ENCODE results near the gene TRPV3.

TRPV3 gene

GRCh38 chr17:3596804-3597464 lies 39.3 kb upstream of the TRPV3 start:
- DNase-seq (ENCODE audit: low read depth), result no peak
- no peak overlapping the region for H3K4me3 ChIP-seq (ENCODE audit: low read length)
- TF ChIP-seq CTCF (IDR thresholded peaks at IDR 0.05; ENCODE audit: insufficient read depth, low read depth, low read length, missing control alignments), result no peak

GRCh38 chr17:3594976-3595375 lies 37.4 kb upstream of the TRPV3 start:
- no peak for DNase-seq (ENCODE audit: low read depth)
- H3K4me3 ChIP-seq (ENCODE audit: low read length), result no peak overlapping the region
- no peak for TF ChIP-seq CTCF (IDR thresholded peaks at IDR 0.05; ENCODE audit: insufficient read depth, low read depth, low read length, missing control alignments)

- no peak for TF ChIP-seq CTCF (IDR thresholded peaks at IDR 0.05; ENCODE audit: insufficient read depth, low read depth, low read length, missing control alignments)
- DNase-seq (ENCODE audit: low read depth), result peak; percentile 65
- no peak overlapping the region for H3K4me3 ChIP-seq (ENCODE audit: low read length)
Observed at GRCh38 chr17:3594051-3594800, 36.6 kb upstream of the TRPV3 start.

GRCh38 chr17:3593384-3593783 lies 35.8 kb upstream of the TRPV3 start:
- no peak overlapping the region for H3K4me3 ChIP-seq (ENCODE audit: low read length)
- DNase-seq (ENCODE audit: low read depth), result no peak
- TF ChIP-seq CTCF (IDR thresholded peaks at IDR 0.05; ENCODE audit: insufficient read depth, low read depth, low read length, missing control alignments), result no peak

GRCh38 chr17:3592216-3592860 lies 34.7 kb upstream of the TRPV3 start:
- no peak overlapping the region for H3K4me3 ChIP-seq (ENCODE audit: low read length)
- DNase-seq (ENCODE audit: low read depth), result no peak
- no peak for TF ChIP-seq CTCF (IDR thresholded peaks at IDR 0.05; ENCODE audit: insufficient read depth, low read depth, low read length, missing control alignments)

GRCh38 chr17:3590768-3591167 lies 33.2 kb upstream of the TRPV3 start:
- H3K4me3 ChIP-seq (ENCODE audit: low read length), result no peak overlapping the region
- DNase-seq (ENCODE audit: low read depth), result no peak
- no peak for TF ChIP-seq CTCF (IDR thresholded peaks at IDR 0.05; ENCODE audit: insufficient read depth, low read depth, low read length, missing control alignments)

Measured in epithelial cell of esophagus (primary cell).